Caki2 (cell line): Measurements from ENCODE around the gene MEIS2. TPM values are rescaled to one million over a fixed set of nuclear protein-coding genes. Genes with fewer than 3 reads are reported as not detected.
"Not testable (repeated sequence)": the region's sequence is repeated elsewhere in the genome, so short reads cannot be mapped to it uniquely, and the experiment has no call there.

Experiments used
- DNase-seq: peaks from one replicate; pipeline ENCODE4 v3.0.0-alpha.2; 2015; ENCODE audit warnings: low read depth
- in situ Hi-C: cut with HindIII; loops from 2 replicates; pipeline ENCODE4 v1.10.0; 2016; ENCODE audit warnings: low sequenced_read_pairs, low pct_unique_long_range_greater_than_20kb, mixed read lengths
- total RNA-seq: library from RNA; depleted of rRNA; stranded (reverse); fragments of >200 nt; shearing (Covaris generic); gene quantifications from 2 replicates; pipeline ENCODE4 v1.2.3, GENCODE V29; 2014; ENCODE audit warnings: low replicate concordance

The MEIS2 gene
- total RNA-seq, 1 experiment from 2014 or later = 22.0 TPM

DNA sequence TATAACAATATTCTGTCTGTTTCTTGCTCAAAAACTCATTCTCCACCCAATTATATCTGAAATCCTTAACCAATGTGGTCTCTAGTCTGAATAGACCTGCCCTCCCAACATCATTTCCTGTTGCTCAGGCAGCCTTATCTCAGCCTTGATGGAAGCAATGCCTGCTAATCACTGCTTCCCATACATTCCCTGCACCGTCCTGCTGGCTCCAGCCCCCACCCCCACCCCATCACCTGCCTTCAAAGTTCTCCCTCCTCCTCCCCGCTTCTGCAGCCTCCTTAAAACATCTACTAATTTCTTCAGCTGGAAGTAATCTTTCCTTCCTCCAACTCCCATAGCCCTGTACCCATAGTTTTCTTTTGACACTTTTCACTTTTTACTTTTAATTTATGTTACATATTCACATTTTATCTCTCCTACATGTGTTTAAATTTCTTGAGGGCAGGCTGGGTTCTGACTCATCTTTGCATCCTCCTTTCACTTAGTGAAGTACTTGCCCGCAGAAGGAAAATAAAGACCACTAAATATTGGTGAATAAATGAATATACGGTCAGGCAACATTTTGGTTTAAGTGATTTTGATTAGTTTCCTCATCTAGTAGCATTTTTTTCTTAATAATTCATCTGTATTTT is 98.2 kb downstream of the MEIS2 start:
- in situ Hi-C loops = no loop called here
- no peak for DNase-seq

GRCh38 chr15:37001417-37001816 is 98.9 kb downstream of the MEIS2 start:
- in situ Hi-C loops = no loop called here
- no peak for DNase-seq

DNA sequence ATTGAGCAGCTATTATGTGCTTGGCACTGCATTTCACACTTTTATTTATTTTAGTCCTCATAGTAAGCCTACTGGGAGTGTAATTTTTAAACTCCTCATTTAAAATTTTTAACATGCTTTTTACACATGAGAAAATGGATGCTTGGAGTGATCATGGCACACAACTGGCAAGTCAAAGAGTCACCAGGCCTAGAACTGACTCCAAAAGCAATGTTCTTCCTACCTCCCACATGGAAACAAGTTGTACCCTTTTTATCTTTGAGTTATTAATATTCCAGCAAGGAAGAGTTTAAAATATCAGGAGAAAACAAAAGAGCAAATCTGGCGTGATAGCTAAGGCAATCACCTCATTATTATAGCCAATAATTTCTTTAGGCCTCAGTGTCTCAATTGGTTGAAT is 100.6 kb downstream of the MEIS2 start:
- no peak for DNase-seq

GRCh38 chr15:36996538-36997181 is 103.7 kb downstream of the MEIS2 start:
- in situ Hi-C loops = no loop called here
- no peak for DNase-seq

More for the DNA sequence above, 100.6 kb downstream of the MEIS2 start:
- in situ Hi-C loops = no loop called here

DNA sequence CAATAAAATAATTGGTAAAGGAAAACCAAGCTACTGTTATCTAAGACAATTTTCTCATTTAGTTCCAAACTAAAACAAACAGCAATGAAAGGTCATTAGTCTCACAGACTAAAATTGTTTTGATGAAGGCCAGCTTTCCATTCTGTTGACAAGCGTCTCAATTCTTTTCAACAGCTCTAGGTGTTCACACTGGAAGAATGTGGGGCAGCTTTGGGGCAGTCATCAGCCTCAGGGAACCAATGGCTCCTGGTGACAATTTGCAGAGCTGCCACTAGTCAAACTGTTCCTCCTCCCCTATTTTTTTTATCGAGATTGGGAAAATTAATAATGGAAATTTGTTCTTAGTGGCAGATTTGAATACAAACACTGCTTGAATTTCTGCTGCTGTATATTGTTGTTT is 104.2 kb downstream of the MEIS2 start:
- DNase-seq = no peak
- in situ Hi-C loops = no loop called here

DNA sequence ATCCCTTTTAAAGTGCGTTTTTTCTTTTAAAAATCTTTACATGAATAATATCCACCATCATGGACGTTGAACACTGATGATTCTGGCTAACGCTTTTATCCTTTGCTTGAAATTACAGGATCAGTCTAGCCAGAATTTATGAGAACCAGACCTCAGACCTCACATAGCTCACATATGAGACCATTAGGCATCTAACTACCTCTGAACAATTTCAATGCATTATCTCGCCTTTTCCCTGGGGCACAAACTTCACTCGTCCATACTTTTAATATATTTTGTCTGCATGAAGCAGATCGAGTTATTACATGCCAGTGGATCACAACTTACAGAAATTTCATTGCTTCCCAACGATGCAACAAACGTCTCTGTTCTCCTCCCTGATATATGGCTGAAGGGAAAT is 105.6 kb downstream of the MEIS2 start:
- in situ Hi-C loops = no loop called here
- DNase-seq = no peak

DNA sequence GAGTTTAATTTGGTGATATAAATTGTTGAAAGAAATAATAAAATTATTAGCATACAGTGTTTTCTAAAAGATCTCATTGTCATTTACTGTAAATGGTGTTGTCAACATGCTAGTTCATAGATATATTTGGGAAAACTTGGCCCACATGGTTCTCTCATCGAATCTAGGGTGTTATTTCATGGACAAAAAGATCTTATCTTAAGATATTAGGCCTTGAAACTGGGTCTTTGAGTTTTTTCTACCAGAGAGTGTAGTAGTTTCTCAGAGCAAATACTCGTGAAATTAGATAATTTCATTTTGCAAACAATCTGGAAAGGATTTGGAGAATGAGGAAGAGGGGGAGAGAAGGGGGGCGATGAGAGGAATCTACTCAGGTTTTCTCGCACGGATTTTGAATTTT is 107.9 kb downstream of the MEIS2 start:
- no peak for DNase-seq
- in situ Hi-C loops = no loop called here

DNA sequence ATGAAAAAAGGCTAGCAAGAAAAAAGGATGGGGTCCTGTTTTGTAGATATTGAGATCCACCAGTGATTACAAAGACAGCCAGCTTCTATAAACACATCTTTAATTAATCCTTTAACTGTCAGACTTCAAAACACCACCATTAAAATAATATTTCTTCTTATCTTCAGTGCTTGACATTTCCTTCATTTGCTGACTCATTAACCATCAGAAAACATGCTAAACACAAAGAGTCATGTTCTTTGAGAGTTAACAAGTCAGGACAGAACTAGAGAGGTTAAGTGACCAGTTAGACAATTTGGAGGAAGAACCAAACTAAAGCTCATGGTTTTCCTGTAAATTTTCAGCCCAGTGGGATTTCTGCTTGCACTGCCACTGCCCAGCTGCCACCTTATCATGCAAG is 111.4 kb downstream of the MEIS2 start:
- DNase-seq = no peak
- in situ Hi-C loops = no loop called here

DNA sequence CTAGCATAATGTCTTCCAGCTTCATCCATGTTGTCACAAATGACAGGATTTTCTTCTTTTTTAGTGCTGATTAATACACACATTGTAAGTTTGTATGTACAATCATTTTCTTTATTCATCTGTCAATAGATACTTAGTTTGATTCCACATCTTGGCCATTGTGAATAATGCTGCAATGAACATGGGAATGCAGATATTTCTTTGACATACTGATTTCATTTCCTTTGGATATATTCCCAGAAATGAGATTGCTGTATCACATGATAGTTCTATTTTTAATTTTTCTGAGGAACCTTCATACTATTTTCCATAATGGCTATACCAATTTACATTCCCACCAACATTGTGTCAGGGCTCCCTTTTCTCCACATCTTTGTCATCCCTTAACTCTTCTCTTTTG is 117.9 kb downstream of the MEIS2 start:
- DNase-seq = no peak
- in situ Hi-C loops = no loop called here

GRCh38 chr15:36980281-36980680 is 120.1 kb downstream of the MEIS2 start:
- in situ Hi-C loops, DNase-seq: not testable (repeated sequence)

- in situ Hi-C loops = no loop called here
- no peak for DNase-seq
These were observed 121.7 kb downstream of the MEIS2 start for GRCh38 chr15:36978625-36979024.

- no peak for DNase-seq
- in situ Hi-C loops = no loop called here
These were observed 122.2 kb downstream of the MEIS2 start for GRCh38 chr15:36978126-36978525.

DNA sequence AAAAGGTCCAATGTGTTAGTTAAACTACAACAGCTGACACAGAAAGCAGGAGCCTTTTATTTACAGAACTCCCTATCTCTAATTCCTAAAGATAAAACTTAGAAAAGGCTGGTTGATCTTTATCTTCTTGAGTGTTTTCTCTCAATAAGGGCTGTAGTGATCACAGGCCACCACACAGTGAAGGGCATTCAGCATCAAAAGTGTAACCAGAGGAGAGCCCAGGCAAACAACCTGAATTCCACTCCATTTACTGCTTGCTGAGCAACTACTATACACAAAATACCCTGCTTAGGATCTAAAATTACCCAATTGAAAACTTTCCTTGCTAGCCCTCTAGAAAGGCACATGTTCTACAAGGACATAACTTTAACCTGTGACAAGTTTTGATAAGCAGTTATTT is 122.7 kb downstream of the MEIS2 start:
- DNase-seq = no peak
- in situ Hi-C loops = no loop called here

DNA sequence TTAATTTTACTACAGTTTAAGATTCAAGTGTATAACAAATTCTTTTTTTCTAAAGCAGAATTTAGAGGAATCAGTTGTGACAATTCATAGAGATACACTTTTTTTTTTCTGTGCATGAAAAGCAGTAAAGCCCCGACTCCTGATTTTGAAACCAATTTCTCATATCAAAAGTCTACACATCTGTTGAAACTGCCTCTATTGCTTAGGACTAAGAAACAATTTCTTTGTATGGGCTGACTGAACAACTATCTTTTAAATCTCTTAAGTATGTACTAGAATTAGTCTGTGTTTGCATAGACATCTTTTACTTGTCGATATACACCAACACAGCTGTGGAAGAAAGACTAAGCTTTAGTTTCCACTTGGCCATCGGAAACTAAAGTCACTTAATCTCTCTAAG is 127.6 kb downstream of the MEIS2 start:
- DNase-seq = no peak
- in situ Hi-C loops = no loop called here

DNA sequence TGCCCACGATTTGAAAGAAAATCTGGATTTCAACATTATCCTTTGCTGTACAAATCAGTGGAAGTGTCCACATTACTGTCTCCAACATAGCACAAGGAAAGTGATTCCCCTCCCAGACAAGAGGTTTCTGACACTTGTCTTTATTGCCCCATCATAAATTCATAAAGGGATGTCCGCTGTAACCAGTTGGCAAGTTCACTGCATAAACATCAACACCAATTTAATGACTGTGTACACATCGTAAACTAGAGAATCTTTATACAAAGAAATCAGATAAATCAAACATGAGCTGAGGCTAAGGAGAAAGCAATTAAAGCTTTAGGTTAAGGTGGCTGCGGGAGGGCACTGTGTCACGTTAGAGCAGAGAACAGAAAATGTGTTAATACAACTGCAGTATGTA is 129.8 kb downstream of the MEIS2 start:
- in situ Hi-C loops = no loop called here

DNA sequence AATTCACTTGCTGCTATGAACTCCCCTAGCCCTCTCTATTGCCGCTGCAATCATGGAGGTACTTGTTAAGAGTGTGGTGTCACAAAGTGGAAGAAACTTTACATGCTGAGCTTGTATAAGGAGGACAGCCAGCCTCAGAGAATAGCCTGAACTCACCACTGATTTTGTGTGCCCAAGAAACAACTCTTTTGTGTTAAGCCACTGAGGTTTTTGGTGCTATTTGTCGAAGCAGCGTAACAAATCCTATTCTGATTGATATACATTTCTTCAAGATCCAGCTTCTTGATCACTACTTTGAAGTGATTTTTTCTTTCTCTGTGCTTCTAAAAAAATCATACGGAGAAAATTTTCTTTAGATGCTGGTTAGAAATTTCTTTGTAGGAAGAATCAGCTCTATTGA is 132.4 kb downstream of the MEIS2 start:
- DNase-seq = no peak
- in situ Hi-C loops = no loop called here

More for the DNA sequence above, 129.8 kb downstream of the MEIS2 start:
- no peak for DNase-seq

GRCh38 chr15:36966708-36967107 is 133.6 kb downstream of the MEIS2 start:
- no peak for DNase-seq
- in situ Hi-C loops = no loop called here

DNA sequence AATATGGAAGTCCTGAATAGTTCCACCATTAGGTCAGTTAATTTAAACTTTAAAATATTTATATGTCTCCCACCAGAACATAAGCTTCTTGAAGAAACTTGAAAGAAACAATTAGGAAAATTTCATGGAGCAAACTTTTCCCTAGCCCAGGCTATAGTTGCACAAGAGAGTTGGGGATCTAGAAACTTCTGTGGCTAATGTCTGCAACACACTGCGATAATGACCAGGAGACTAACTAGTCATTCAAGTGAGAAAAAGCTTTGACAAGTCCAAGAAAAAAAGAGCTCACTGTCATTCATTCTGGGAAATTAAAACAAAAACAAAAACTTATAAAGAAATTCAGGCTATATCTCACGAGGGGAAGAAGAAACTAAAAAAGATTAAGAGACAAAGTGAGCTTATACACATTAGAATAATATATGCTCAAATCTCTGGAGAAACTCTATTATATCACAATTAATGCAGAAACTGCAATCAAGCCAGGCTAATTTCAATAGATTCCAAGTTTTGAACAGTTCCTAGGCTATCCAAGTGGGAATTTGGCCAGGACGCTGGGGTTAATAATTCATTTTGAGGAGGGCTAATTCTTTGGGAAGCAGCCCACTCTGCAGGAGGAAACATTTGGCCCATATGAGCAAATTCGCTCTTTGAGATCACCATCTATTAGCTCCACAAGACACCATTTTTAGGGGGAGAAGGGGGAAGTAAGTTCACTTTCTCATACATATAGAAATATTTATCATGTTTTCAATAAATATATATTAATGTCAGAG is 134.6 kb downstream of the MEIS2 start:
- in situ Hi-C loops = no loop called here
- DNase-seq = no peak

DNA sequence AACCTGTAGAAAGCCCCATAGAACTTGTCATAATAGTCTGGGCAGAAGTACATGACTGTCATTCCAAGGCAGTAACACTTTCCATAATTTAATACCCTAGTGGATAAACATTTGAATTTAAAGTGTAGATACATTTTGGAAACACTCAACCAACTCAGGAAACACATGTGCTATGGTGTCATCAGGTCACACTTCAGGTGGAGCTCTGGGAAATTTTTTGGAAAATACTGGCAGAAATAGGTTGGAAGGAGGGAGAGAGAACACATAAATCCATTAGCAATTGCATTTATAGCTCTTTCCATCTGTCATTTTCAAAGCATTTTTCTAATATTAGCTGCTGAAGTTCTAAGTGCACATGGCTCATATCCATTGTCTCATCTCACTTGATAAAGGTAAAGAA is 135.7 kb downstream of the MEIS2 start:
- in situ Hi-C loops = no loop called here
- DNase-seq = no peak
